ENCODE data around the gene HTR4. TPM values are rescaled to one million over a fixed set of nuclear protein-coding genes. Genes with fewer than 3 reads are reported as not detected.

The HTR4 gene
- total RNA-seq, 6 donors from 2014 or later: 0.09 TPM; not detected in 5

DNA sequence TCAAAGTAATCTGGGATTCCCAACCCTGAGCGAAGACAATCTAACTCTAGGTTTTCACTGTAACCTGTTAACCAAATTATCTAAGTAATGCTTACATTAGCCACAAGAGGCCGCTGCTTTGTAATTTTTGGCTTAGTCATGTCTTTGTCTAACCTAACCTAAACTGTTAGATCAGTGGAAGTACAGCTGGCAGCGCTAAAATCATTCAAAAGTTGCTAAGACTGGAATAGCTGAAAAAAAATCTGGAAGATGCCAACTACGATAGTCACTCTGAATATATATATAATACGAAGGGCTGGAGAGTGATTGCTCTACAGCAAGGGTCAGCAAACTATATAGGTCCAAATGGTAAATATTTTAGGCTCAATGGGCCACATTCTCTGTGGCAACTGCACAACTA is 210.3 kb downstream of the HTR4 start:
- Histone ChIP-seq H3K9me3 (no peaks in the 10 kb centered on the region), H3K36me3 (peaks cover 6 to 45% (median 35%) of the 10 kb centered on the region in 4 donors), H3K4me3 (no peak overlapping the region), H3K27ac (no peak overlapping the region), H3K4me1 (no peaks in the 10 kb centered on the region), H3K27me3 (no peaks in the 10 kb centered on the region)
- 33 to 35% methylated on average over 5 of the region's 5 CpGs for WGBS, 2 donors
- no peak for TF ChIP-seq POLR2A (IDR thresholded peaks at IDR 0.05)
- TF ChIP-seq, protein P1, sequence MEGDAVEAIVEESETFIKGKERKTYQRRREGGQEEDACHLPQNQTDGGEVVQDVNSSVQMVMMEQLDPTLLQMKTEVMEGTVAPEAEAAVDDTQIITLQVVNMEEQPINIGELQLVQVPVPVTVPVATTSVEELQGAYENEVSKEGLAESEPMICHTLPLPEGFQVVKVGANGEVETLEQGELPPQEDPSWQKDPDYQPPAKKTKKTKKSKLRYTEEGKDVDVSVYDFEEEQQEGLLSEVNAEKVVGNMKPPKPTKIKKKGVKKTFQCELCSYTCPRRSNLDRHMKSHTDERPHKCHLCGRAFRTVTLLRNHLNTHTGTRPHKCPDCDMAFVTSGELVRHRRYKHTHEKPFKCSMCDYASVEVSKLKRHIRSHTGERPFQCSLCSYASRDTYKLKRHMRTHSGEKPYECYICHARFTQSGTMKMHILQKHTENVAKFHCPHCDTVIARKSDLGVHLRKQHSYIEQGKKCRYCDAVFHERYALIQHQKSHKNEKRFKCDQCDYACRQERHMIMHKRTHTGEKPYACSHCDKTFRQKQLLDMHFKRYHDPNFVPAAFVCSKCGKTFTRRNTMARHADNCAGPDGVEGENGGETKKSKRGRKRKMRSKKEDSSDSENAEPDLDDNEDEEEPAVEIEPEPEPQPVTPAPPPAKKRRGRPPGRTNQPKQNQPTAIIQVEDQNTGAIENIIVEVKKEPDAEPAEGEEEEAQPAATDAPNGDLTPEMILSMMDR (IDR thresholded peaks at IDR 0.05): peak; percentile 47 to 83 (median 72)
- DNase-seq: peak in 1 of 2 donors; percentile 40
- peak; percentile 74 to 90 for ATAC-seq (ENCODE audit: low FRiP score in 2 of 2)

DNA sequence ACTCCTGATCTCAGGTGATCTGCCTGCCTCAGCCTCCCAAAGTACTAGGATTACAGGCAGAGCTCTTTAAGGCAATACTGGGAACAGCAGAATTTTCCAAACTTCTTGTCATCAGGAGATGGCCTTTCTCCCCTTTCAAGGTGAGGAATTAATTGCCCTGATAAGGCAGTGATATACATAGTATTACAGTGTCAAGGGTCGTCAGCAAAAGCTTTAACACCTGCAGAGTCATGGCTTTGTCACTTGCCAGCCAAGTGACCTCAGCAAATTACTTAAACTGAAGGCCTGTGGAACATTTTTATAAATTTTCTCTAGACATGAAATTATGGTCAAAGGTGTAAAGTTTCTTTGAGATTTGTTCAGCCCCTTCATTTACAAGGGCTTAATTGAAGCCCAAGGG is 211.1 kb downstream of the HTR4 start:
- no peak overlapping the region for H3K27ac ChIP-seq
- H3K36me3 ChIP-seq: peaks cover 6 to 53% (median 37%) of the 10 kb centered on the region in 4 donors
- ATAC-seq (ENCODE audit: low FRiP score in 2 of 2) (no peak), DNase-seq (no peak)
- no peak overlapping the region for H3K4me3 ChIP-seq
- WGBS, 2 donors: 67 to 79% methylated on average over 1 of the region's 1 CpG
- H3K4me1 ChIP-seq: no peaks in the 10 kb centered on the region
- TF ChIP-seq POLR2AphosphoS5 (IDR thresholded peaks at IDR 0.05): no peak
- TF ChIP-seq, protein P1 (IDR thresholded peaks at IDR 0.05): no peak
- no peak for TF ChIP-seq EP300 (IDR thresholded peaks at IDR 0.05)
- TF ChIP-seq POLR2A (IDR thresholded peaks at IDR 0.05): no peak
- no peaks in the 10 kb centered on the region for H3K9me3 ChIP-seq
- H3K27me3 ChIP-seq: no peaks in the 10 kb centered on the region

DNA sequence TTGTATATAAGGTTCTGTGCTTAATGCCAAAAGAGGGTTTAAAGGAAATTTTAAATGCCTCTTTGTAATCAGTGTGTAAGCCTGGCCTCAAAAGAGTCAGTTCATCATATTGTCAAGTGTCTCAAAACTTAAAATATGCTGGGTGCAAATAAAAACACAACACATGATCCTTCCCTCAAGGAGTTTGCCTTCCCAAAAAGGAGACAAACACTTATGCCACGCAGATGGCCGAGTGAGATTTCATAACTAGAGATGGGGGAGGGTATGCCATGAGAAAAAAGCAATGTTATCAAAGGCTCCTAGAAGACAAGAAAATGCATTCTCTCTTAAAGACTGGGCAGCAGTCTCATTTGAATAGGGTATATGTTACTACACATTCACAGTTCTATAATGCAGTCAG is 215.4 kb downstream of the HTR4 start:
- Histone ChIP-seq H3K27me3 (no peaks in the 10 kb centered on the region), H3K36me3 (peaks cover 11 to 95% (median 51%) of the 10 kb centered on the region in 4 donors), H3K9me3 (no peaks in the 10 kb centered on the region), H3K27ac (no peak overlapping the region), H3K4me3 (no peak overlapping the region), H3K4me1 (no peaks in the 10 kb centered on the region)
- ATAC-seq (ENCODE audit: low FRiP score in 2 of 2): no peak
- 64 to 74% methylated on average over 2 of the region's 2 CpGs for WGBS, 2 donors
- no peak for DNase-seq
- no peak for TF ChIP-seq POLR2AphosphoS5 (IDR thresholded peaks at IDR 0.05)
- TF ChIP-seq EP300 (IDR thresholded peaks at IDR 0.05): peak in 1 of 4 donors; percentile 29
- TF ChIP-seq, protein P1 (IDR thresholded peaks at IDR 0.05): no peak

- H3K4me3 ChIP-seq: no peak overlapping the region
- H3K27ac ChIP-seq: no peak overlapping the region
- no peaks in the 10 kb centered on the region for H3K27me3 ChIP-seq
- H3K36me3 ChIP-seq: peaks cover 11 to 95% (median 50%) of the 10 kb centered on the region in 4 donors
- no peak for DNase-seq
- WGBS, 2 donors: 76 to 81% methylated on average over 6 of the region's 6 CpGs
- no peak for ATAC-seq (ENCODE audit: low FRiP score in 2 of 2)
- no peaks in the 10 kb centered on the region for H3K9me3 ChIP-seq
- TF ChIP-seq, protein P1 (IDR thresholded peaks at IDR 0.05): no peak
- TF ChIP-seq EP300 (IDR thresholded peaks at IDR 0.05) (no peak), POLR2A (IDR thresholded peaks at IDR 0.05) (no peak), POLR2AphosphoS5 (IDR thresholded peaks at IDR 0.05) (no peak)
- no peaks in the 10 kb centered on the region for H3K4me1 ChIP-seq
These were observed 217.1 kb downstream of the HTR4 start for GRCh38 chr5:148437249-148437648.

DNA sequence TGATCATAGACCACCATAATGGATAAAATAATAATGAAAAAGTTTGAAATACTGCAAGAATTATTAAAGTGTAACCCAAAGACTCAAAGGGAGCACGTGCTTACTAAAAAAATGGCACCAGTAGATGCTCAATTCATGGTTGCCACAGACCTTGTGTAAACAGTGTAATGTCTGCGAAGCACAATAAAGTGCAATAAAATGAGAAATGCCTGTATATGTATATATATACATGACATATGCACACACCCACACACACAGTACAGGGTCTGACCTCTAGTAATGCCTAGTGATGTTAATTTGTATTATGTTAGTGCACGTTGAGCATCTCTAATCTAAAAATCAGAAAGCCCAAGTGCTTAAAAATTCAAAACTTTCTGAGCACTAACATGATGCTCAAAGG is 218.3 kb downstream of the HTR4 start:
- peaks cover 5 to 87% (median 39%) of the 10 kb centered on the region in 4 donors for H3K36me3 ChIP-seq

More for the DNA sequence above, 218.3 kb downstream of the HTR4 start:
- 98% methylated on average over 3 of the region's 3 CpGs for WGBS, 2 donors
- no peak for DNase-seq
- TF ChIP-seq, protein P1 (IDR thresholded peaks at IDR 0.05): no peak
- no peak for TF ChIP-seq POLR2A (IDR thresholded peaks at IDR 0.05)
- no peak for TF ChIP-seq POLR2AphosphoS5 (IDR thresholded peaks at IDR 0.05)
- TF ChIP-seq EP300 (IDR thresholded peaks at IDR 0.05): no peak
- Histone ChIP-seq H3K27me3 (no peaks in the 10 kb centered on the region), H3K9me3 (no peaks in the 10 kb centered on the region), H3K27ac (no peak overlapping the region), H3K4me3 (no peak overlapping the region), H3K4me1 (no peaks in the 10 kb centered on the region)
- no peak for ATAC-seq (ENCODE audit: low FRiP score in 2 of 2)
